ENCODE data around the gene PRKRIP1. TPM values are rescaled to one million over a fixed set of nuclear protein-coding genes. Genes with fewer than 3 reads are reported as not detected.
A peak's percentile ranks its signal among the peaks of the same experiment; 100 is the strongest.

Gene PRKRIP1
- total RNA-seq, 1 donor from 2014 or later: 11.1 TPM

DNA sequence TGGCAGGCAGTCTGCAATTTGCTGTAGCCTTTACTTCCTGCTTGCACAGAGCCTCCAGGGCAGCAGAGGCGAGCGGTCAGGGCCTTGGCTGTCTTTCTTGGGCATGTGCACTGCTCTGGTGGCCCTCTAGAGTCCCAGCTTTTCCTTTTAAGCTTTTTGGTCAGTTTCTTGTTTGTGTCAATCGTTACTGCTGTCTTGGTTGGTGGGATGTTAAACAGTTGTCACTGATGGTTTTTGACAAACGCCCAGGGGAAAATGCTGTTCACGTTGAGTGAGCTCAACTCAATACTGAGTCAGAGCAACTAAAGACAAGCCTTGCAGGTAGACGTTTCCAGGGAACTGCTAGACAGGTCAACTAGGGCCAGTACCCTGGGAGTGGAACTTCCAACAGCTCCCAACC is 14.0 kb downstream of the PRKRIP1 start:
- DNase-seq: no peak
- Histone ChIP-seq H3K27me3 (ENCODE audit: low read depth) (no peaks in the 10 kb centered on the region), H3K36me3 (peaks cover 93% of the 10 kb centered on the region), H3K4me1 (peaks cover 12% of the 10 kb centered on the region), H3K27ac (replicated peaks) (no peak overlapping the region), H3K9me3 (replicated peaks) (peaks cover 7% of the 10 kb centered on the region), H3K4me3 (no peak overlapping the region)
- TF ChIP-seq, protein P1, sequence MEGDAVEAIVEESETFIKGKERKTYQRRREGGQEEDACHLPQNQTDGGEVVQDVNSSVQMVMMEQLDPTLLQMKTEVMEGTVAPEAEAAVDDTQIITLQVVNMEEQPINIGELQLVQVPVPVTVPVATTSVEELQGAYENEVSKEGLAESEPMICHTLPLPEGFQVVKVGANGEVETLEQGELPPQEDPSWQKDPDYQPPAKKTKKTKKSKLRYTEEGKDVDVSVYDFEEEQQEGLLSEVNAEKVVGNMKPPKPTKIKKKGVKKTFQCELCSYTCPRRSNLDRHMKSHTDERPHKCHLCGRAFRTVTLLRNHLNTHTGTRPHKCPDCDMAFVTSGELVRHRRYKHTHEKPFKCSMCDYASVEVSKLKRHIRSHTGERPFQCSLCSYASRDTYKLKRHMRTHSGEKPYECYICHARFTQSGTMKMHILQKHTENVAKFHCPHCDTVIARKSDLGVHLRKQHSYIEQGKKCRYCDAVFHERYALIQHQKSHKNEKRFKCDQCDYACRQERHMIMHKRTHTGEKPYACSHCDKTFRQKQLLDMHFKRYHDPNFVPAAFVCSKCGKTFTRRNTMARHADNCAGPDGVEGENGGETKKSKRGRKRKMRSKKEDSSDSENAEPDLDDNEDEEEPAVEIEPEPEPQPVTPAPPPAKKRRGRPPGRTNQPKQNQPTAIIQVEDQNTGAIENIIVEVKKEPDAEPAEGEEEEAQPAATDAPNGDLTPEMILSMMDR (IDR thresholded peaks at IDR 0.05; ENCODE audit: borderline replicate concordance): no peak
- intact Hi-C loops (cut with micrococcal nuclease): no loop called here

DNA sequence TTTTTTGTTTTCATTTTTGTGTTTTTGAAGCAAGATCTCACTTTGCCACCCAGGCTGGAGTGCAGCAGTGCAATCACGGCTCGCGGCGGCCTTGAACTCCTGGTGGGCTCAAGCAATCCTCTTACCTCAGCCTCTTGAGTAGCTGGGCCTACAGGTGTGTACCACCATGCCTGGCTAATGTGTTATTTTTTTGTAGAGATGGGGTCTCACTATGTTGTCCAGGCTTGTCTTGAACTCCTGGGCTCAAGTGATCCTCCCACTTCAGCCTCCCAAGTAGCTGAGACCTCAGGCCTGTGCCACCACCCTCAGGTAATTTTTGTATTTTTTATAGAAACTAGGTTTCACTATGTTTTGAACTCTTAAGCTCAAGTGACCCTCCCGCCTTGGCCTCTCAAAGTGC is 14.8 kb downstream of the PRKRIP1 start:
- H3K36me3 ChIP-seq: peaks cover 93% of the 10 kb centered on the region
- peaks cover 12% of the 10 kb centered on the region for H3K4me1 ChIP-seq
- H3K27ac ChIP-seq (replicated peaks): no peak overlapping the region
- no peak overlapping the region for H3K4me3 ChIP-seq
- no peaks in the 10 kb centered on the region for H3K27me3 ChIP-seq (ENCODE audit: low read depth)
- DNase-seq: no peak
- intact Hi-C loops (cut with micrococcal nuclease): no loop called here
- TF ChIP-seq, protein P1 (IDR thresholded peaks at IDR 0.05; ENCODE audit: borderline replicate concordance): no peak
- H3K9me3 ChIP-seq (replicated peaks): peaks cover 7% of the 10 kb centered on the region

DNA sequence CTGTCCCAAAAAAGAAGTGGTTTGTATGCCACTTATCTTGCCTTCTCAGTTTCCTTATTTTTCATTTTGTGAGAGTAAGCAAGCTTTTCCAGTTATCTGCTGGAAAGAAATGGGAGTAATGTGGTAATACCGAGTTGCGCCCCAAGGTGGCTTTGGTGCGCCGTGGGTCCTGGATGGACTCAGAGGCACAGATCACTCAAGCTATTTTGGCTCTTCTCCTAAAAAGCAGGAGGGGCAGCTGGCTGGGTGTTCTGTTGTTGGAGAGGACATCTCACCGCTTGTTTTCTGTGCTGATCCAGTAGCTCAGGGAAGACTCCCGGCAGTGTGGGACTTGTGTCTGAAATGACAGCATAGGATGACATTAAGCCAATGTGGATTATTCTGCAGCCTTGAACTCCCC is 16.4 kb downstream of the PRKRIP1 start:
- Histone ChIP-seq H3K4me1 (peaks cover 12% of the 10 kb centered on the region), H3K36me3 (peaks cover 91% of the 10 kb centered on the region), H3K27ac (replicated peaks) (no peak overlapping the region), H3K27me3 (ENCODE audit: low read depth) (no peaks in the 10 kb centered on the region), H3K9me3 (replicated peaks) (peaks cover 7% of the 10 kb centered on the region), H3K4me3 (no peak overlapping the region)
- DNase-seq: peak; percentile 46
- intact Hi-C loops (cut with micrococcal nuclease): no loop called here
- TF ChIP-seq, protein P1 (IDR thresholded peaks at IDR 0.05; ENCODE audit: borderline replicate concordance): peak; percentile 66

DNA sequence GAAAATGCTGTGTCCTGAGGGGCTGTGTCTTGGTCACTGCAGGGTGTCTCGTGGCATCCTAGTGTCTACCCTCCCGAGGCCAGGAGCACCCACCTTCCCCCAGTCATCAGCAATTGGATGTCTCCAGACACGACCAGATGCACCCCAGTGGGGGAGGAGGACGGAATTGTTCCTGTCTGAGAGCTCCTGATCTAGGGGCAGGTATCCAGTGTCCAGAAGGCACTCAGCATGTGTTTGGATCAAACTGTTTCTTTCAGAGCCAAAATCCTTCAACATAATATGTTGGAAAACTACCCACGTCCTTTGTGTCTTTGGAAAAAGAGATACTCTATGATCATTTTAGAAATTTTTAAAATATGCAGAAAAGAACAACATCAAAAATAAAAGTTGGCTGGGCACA is 16.9 kb downstream of the PRKRIP1 start:
- peaks cover 85% of the 10 kb centered on the region for H3K36me3 ChIP-seq
- H3K27ac ChIP-seq (replicated peaks): no peak overlapping the region
- no peak for DNase-seq
- TF ChIP-seq, protein P1 (IDR thresholded peaks at IDR 0.05; ENCODE audit: borderline replicate concordance): no peak
- intact Hi-C loops (cut with micrococcal nuclease): no loop called here
- no peaks in the 10 kb centered on the region for H3K27me3 ChIP-seq (ENCODE audit: low read depth)
- peaks cover 12% of the 10 kb centered on the region for H3K4me1 ChIP-seq
- H3K9me3 ChIP-seq (replicated peaks): peaks cover 7% of the 10 kb centered on the region
- no peak overlapping the region for H3K4me3 ChIP-seq

DNA sequence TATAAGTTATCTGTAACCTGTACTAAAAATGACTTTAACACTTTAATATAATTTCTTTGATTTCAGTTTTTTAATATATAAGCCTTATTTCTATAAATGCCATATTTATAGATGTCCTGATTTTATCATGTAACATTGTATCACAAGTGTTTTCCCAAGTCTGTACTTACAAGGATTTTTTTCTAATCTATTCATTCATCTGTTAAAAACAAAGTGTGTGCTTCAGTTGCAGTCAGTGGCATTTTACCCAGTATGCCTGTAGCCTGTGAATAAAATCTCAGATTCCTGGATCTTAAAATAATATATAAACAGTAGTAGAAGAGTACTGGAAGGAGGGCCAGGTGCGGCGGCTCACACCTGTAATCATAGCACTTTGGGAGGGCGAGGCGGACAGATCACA is 17.4 kb downstream of the PRKRIP1 start:
- TF ChIP-seq, protein P1 (IDR thresholded peaks at IDR 0.05; ENCODE audit: borderline replicate concordance): no peak
- Histone ChIP-seq H3K27ac (replicated peaks) (no peak overlapping the region), H3K9me3 (replicated peaks) (peaks cover 7% of the 10 kb centered on the region), H3K4me1 (peaks cover 12% of the 10 kb centered on the region), H3K4me3 (no peak overlapping the region), H3K27me3 (ENCODE audit: low read depth) (no peaks in the 10 kb centered on the region), H3K36me3 (peaks cover 85% of the 10 kb centered on the region)
- DNase-seq: no peak
- intact Hi-C loops (cut with micrococcal nuclease): no loop called here
